Uterus (tissue), 2 donors: ENCODE measurements around the gene FEM1C.

ENCODE experiments used
- POLR2A ChIP-seq, 2 donors: fragments of 450-650 bp; IDR thresholded peaks; one replicate each; pipeline ENCODE4 v1.6.1; 2016; ENCODE audit warnings: antibody characterized with exemption in 2 of 2, mild to moderate bottlenecking in 1 of 2, moderate library complexity in 1 of 2
- TF ChIP-seq, protein P1 (sequence below), 4 experiments: fragments of 200-600 bp in 2 of 4; fragments of 450-650 bp in 2 of 4; sonication (generic) in 2 of 4; IDR thresholded peaks; one replicate each; pipeline ENCODE4 v1.5.1; 2016 to 2019; ENCODE audit warnings: antibody characterized with exemption in 4 of 4, mild to moderate bottlenecking in 2 of 4, moderate library complexity in 1 of 4

DNA sequence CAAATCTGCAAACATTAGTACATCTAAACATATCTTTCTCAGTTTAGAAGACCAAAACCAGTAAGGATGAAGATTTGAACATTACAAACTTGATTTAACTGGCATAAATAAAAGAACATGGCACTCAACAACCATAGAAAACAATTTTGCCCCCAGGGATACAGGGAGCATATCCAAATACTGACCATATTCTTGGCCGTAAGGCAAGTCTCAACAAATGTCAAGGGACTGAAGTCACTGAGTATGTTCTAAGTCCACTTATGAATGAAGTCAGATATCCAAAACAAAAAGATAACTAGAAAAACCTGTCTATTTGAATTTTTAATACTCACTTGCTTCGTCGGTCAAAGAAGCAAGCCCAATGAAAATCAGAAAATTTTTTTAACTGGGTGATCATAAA, 14.1 kb downstream of the FEM1C start:
- TF ChIP-seq, protein P1, sequence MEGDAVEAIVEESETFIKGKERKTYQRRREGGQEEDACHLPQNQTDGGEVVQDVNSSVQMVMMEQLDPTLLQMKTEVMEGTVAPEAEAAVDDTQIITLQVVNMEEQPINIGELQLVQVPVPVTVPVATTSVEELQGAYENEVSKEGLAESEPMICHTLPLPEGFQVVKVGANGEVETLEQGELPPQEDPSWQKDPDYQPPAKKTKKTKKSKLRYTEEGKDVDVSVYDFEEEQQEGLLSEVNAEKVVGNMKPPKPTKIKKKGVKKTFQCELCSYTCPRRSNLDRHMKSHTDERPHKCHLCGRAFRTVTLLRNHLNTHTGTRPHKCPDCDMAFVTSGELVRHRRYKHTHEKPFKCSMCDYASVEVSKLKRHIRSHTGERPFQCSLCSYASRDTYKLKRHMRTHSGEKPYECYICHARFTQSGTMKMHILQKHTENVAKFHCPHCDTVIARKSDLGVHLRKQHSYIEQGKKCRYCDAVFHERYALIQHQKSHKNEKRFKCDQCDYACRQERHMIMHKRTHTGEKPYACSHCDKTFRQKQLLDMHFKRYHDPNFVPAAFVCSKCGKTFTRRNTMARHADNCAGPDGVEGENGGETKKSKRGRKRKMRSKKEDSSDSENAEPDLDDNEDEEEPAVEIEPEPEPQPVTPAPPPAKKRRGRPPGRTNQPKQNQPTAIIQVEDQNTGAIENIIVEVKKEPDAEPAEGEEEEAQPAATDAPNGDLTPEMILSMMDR (IDR thresholded peaks at IDR 0.05) = no peak
- no peak for TF ChIP-seq POLR2A (IDR thresholded peaks at IDR 0.05)
